ENCODE measurements around the gene RBPMS2.

RBPMS2 gene

DNA sequence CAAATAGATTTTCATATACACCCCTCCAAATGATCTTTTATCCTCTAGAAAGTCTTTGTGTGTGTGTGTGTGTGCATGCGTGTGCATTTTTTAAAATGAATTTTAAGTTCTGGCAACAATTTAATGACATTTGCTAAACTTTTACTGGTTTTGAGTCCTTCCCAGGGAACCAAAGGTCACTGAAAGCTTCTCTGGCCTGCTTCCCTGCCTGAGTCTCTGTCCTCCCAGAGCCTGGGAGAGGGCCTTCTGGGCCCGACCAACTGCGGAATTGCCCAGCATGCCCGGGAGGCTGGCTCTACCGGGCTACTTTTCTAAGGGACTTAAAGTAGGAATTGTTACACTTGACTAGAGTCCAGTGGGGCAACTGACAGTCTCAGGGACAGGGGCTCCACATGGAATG is 7.4 kb upstream of the RBPMS2 start:
- no peak for DNase-seq

DNA sequence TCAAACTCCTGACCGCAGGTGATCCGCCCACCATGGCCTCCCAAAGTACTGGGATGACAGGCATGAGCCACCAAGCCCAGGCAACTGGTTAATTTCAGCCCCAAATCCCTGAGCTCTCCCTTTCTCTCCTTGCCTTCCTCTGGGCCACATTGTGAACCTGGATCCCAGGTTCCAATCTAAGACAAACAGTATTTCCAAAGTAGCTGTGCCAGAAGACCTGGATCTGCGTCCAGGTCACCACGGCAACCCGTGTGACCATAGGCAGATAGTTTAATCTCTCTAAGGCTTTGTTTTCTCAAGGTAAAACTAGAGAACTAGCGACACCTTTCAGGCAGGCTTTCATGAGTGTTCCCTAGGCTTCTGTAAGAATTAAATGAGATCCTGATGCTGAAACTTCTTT is 5.9 kb upstream of the RBPMS2 start:
- DNase-seq = no peak

DNA sequence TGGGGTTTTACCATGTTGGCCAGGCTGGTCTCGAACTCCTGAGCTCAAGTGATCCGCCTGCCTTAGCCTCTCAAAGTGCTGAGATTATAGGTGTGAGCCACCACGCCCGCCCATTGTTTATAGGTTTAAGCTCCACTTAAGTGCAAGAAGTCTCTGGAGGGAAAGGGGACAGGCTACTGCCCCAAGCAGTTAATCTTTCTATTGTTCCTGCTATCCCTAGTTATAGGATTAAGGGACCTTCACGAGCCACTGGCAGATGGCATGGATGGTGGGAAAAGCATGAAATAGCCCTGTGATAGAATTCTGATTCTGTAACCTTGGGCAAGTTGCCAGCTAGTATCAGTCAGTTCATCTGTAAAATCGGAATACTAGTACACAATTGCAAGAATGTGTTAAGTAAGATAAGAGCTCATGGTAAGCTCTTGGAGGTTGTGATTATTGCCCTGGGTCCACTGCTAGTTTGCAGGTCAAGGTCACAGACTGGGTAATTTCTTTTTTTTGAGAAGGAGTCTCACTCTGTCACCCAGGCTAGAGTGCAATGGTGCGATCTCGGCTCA is 5.3 kb upstream of the RBPMS2 start:
- DNase-seq = no peak

DNA sequence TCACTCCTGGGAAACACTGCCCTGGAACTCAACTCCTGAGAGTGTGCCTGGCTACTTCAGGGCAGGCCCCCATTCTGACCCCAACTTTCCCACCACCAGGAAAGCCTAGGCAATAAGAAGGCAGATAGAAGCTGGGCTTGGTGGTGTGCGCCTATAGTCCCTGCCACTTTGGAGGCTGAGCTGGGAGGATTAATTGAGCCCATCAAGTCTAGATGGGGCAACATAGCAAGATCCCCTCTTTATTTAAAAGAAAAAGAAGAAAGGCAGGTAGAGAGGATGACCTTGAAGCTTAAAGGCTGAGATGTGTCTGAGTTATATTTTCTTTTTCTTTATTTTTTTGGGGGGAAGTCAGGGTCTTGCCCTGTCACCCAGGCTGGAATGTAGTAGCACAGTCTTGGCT is 4.2 kb upstream of the RBPMS2 start:
- no peak for DNase-seq

DNA sequence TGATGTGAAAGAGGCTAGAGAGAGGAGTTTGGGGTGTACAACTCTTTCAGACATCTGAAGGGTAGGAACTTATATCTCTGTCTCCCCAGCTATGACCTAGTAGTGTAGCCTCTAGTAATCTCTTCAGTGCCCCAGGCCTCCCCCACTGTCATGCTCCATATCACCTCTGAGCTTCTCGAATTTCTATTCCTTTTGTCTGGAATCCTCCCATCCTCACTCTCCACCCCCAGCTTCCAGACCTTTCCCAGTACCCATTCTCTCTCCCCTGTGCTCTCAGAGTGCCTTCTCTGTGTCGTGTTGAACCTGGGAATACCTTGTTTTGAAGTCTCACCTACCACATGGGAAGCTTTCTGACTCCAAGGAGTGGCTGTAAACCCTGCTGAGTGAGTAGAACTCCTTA is 3.6 kb upstream of the RBPMS2 start:
- DNase-seq = no peak

DNA sequence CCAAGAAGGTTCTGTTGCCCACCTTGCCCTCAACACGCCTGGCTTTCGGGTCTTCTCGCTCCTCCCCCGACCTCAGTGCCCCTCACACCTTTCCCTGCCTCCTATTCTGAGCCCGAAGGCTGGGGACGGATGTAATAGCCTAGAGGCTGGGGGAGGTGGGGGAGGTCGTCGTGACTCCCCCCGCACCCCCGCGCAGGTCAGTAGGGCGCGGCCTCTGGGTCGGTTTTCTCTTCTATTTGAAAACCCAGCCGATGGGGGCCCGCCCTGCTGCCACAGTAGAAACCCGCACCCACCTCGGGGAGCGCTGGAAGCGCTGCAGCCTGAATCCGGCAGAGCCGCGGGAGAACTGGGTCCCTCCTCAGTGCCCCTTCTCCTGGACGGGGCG is 1.0 kb upstream of the RBPMS2 start:
- no peak for DNase-seq

DNA sequence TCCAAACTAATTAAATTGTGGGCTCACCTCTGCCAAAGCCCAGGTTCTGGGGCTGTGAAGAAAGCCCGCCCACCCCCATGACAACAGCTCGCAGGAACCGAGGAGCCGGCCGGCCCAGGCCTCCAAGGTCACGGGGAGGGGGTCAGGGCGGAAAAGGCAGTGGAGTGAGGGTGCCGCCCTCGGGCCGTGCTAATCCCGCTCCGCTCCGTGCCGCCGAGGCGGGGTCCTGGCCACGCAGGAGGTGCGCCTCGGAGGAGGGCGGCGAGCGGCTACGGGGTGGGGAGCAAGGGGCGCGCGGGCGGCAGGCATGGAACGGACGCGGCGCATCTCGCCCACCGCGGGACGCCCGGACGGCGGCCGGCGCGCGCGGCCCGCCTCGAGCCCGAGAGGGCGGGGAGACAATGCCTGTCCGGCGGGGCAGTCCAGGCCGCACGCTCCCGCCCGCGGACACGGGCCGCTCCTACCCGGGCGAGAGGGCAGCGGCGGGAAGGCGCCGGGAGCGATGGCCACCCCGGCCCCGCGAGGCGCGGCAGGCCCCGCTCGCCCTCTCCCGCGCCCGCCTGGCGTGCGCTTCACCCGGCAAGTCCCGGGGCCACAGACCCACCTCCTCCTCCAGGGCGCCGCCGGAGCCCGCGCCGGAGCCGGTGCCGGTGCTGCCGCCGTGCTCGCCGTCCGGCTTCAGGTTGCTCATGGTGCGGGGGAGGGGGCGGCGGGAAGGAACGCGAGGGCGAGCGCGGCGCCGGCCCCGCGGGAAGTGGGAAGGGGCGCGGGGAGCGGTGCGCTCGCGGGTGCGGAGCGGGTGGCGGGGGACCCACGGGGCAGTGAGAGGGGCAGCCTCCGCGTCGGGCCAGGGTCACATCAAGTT is 528 bp downstream of the RBPMS2 start:
- no peak for DNase-seq

DNA sequence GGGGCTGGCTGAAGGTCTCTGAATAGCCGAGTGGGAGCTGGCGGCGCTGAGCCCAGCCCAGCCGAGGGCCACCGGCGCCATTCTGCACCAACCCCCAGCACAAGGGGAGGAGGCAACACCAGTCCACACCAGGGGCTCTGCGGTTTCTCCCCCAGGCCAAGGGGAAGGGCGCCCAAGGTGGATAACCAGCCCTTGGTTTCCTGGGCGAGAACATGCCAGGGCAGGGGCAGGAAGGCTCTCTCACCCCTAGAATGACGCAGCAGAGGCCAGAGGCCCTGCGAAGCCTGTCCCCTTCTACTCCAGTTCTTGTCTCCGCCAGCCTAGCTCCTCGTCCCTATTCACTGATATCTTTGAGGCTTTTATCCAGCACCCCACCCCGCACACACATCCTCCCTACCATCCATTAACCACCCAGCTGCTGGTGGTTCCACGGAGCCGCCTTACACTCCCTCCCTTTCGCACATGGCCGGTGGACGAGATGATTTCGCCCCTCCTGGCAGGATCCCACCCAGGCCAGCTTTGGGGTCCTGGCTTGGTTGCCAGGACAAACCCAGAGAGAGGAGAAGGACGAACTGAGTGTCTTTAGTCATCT is 1.3 kb downstream of the RBPMS2 start:
- no peak for DNase-seq

DNA sequence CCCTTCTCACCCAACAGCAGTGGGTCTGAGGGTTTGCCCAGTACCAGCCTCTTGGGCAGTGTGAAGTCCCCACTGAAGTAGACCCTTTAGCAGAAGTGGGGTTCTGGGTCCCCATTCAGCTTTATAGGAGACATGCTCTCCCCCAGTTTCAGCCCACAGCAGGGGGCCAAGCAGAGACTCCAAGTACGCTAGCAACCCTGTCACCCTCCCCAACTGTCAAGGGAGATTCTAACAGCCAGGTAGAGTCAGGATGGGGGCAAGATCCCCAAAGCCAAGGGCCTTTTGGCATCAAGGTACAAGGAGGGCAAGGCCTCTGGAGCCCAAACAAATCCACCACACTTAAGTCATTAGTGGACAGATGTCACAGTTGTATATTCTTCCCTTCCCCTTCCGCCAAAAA is 1.8 kb downstream of the RBPMS2 start:
- DNase-seq = no peak

DNA sequence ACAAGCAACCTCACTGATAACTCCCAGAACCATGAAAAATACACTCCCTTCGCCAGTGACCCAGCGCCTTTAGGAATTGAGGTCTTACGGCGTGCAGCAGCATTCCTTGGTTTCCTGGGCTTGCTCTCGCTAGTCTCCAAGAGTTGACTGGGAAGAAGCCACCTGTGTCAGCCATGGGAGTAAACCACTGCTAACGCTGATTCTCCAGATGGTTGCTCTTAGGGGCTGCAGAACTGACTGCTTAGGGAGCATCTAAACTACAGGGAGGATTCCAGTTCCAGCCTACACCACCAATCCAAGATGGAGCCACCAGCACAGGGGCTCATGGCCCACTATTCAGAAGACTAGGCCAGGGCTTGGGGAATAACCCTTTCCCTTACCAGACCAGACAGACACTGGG is 2.4 kb downstream of the RBPMS2 start:
- DNase-seq = no peak

DNA sequence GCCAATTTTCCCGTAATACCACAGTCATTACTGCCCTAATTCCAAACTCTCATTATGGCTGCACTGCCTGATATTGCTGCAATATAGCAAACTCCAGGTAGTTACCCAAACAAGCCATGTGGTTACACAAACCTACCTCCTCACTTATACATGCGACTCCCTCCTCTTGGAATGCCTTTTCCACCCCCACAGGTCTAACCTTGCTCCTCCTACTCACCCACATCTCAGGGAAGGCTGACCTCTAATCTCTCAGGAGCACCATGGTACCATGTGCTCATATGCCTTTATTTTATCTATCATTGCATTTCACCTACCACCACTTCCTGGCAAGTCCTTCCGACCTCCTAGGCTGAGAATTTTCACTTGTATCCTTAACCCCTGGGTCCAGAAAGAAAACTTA is 2.9 kb downstream of the RBPMS2 start:
- DNase-seq = no peak

DNA sequence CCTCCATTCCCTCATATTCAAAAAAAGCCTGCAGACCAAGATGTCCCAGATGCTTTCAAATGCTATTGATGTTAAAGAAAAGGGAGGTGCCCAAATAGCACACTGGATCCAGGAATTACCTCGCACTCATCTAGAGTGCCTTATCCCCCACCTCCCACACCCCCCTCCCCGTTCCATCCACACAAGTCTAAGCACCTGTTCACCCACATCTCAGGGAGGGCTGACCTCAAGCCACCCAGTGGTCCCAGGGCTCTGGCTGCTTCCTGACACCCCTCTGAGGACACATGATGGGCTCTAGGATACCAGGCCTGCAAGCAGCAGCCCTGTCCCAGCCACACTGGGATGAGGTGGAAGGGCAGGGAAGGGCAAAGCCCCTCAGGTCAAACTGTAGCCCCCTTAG is 4.8 kb downstream of the RBPMS2 start:
- no peak for DNase-seq

DNA sequence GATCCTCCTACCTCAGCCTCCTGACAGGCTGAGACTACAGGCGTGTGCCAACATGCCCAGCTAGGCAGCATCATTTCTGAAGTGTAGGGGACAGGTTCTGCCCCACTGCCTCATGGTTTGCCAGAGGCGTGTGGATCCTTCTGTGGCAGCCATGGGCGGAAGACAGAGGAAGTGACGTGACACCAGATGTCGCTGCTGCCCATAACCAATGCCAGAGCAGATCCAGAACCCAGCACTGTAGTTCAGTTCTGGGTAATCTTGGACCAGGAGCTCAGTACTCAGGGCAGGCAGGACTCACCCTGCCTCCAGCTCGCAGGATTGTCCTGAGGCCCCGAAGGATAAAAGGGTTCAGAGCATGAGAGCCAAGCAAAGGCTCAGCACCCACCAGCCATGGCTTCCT is 8.2 kb downstream of the RBPMS2 start:
- DNase-seq = no peak

DNA sequence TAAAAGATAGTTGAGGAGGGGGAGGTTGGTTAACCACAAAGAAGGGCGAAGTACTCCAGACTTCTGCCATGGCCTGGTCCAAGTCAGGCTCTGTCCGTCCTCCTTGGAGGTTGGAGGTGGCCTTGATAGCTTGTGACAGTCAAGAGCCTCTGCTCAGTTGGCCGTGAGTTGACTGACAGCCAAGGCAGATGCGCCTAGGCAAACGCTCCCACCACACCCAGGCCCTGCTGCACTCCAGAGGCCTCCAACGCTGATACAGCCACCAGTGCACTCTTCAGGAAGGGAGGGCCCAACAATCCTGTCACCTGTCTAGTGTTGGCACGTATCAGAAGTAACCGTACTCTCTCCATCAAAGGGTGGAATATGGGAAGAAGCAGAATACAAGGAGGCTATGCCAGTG is 9.3 kb downstream of the RBPMS2 start:
- DNase-seq = no peak

DNA sequence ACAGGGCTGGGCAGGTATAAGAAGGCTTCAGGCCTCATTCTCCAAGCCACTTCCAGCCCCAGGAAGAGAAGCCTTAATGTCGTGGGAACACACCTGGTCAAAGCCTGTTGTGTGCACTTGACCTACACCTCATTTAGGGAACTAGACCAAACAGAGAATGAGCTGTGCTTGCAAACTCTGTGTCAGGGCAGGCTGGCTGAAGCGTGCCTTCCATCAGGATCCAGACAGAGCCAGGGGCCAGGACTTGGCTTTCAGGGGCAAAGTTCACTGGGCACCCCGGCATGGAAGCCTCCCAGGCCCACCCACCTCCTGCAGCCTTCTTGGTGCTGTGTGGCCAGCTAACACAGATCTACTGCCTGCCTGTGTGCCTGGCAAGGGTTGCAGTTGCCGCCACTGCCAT is 11.5 kb downstream of the RBPMS2 start:
- DNase-seq = no peak

DNA sequence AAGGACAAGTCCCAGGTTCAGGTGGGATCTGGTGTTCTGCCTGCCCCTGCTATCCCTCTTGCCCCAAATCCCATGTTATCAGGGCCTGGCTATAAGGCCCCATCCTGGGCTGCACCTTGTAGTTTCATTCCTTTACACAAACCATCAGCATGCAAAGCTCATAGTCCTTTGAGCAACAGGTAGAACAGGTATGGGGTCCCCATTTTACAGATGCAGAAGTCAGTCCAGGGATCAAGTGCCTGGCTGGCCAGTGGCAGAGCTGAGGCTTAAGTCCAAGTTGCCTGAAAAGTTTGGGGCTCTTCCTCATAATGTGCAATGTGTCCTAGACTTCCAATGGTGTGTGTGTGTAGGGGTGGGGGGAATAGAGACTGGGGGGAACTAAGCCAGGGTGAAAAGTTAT is 11.9 kb downstream of the RBPMS2 start:
- no peak for DNase-seq

DNA sequence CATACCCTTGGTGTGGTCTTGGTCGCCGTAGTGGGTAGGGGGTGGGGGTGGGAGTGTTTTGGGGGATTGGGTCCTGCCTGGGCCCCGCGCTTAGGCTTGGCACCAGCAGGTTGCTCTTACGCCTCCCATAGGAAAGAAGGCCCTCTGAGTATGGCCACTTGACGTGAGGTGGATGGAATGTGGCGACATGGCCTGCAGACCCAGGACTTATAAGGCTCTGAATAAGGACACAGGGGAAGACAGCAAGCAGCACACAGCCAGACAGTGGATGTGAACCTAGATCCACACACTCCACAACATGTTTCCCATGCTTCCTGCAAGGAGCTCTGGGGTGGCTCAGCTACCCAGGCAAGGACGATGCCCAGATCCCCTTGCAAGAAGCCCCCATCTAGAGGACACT is 12.4 kb downstream of the RBPMS2 start:
- DNase-seq = no peak

DNA sequence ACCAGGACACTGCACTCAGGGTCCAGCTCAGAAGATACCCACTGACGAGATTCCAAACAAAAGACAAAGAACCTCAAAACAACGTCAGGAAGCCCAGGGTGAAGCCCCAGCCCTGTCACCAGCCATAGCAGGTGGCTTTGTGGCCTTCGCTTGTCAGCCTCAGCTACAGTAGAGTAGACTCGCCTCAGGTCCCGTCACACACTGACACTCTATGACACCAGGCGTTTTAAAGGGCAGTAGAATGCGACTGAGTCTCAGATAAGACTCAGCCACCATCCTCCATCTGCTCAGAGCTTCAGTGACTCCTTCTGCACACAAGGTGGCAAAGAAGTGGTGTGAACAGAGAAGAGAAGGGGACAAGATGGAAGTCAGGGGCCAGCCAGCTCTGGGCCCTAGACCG is 12.8 kb downstream of the RBPMS2 start:
- DNase-seq = no peak

DNA sequence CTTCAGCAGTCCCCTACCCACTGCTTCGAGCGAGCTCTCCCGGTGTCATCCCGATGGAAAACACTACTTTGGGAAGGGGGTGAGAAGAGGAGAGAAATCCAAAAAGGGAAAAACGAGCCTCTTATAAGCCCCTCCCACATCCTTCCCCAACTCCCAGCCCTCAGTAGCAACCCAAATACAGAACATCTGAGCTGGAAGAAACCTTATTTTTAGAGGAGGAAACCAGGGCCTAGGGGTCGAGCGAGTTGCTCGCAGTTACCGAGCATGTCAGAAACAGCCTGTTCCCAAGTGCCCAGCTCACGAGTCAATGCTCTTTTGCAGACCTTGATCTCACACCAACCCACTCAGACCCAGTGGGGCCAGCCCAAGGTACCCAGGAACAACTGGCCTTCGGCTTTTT is 14.2 kb downstream of the RBPMS2 start:
- DNase-seq = no peak

DNA sequence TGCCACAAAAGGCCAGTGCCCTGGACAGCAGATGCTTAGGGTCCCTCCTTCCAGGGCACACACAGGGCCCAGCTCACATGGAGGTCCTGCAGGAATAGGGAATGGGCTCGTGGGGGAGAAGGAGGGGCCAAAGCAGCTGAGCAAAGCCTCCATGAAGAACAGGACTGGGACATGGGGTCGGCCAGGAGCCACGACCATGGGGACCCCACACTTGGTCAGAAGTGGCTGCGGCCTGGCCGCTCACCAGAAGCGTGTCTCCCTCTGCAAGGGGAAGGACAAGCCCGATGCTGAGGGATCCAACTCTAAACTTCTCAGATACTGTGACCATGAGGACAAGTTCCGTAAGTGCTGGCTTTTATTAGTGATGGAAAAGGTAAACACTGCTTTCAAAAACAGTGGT is 15.3 kb downstream of the RBPMS2 start:
- DNase-seq = no peak

DNA sequence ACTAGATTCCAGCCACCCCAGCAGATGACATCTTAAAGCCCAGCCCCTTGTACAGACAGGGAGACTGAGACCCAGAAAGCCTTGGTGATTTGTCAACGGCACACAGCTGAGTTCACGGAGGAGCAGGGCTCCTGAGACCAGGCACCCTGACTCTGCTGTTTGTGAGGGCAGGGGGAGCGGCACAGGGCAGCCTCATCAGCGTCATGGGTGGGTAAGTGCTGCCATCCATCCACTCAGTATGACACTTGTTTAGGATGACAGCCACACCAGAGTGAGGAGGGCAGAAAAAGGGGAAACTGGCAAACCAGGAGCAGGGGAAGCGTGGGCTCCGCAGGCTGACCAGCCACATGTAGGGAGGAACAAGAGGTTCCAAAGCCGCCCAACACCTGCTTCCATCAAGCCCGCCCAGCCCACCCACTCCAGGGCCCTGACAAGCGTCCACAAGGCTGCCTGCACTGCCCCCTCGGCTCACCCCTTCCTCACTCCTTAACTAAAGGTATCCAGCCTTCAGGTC is 19.9 kb downstream of the RBPMS2 start:
- no peak for DNase-seq

DNA sequence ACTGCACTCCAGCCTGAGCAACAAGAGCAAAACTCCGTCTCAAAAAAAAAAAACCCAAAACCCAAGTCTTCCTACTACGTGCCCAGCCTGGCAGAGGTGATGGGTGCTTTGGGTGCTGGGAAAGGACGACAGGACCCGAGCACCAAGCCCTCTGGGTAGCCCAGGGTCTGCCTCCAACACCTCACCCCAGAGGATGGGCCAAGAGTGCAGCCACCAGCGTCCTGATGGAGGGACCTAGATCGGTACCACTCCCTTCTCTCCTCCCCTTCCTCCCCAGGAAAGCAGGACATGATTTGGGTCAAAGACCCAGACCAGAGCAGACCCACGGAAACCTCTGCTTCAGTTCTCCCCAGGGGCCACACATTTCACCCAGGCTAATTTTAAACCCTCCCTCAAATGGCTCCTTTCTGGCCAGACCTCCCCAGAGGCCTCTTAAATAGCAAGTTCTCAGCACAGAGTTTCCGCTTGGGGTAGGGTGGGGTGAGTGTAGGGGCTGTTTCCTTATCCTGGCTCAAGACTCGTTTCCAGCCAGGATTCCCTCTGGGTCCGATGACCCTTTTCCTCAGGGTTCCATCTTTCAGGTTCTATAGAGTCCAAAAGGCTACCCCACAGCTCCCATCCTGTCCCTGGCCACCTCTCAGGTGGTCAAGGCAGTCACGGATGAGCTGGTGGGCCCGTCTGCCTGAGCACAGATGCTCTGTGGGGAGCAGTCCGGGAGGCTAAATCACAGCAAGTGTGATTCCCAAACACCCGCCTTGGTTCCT is 20.5 kb downstream of the RBPMS2 start:
- DNase-seq = no peak

DNA sequence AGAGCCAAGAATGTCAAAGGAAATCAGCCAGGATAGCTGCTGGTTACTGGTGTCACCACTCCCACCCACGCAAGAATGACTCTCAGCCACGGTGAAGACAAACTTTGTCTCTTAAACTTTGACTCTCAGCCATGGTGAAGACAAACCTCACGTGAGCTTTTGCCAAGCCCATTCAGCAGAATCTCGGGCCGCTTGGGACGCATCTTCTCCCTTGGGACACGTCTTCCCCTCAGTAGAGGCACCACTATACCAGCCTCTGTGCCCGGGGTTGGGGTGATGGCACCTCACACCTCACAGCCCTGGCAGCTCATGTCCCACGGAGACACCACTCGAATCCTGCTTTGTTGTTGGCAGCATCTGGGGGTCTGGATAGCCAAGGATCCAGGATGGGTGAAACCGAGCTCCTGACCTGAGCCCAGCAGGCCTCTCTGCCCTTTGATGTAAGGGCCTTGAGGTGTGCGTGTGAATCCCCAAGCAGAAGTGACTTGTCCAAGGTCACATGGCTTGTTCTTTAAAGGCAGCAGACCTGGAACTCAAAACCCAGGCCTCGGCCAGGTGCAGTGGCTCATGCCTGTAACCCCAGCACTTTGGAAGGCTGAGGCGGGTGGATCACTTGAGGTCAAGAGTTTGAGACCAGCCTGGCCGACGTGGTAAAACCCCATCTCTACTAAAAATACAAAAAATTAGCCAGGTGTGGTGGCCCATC is 21.8 kb downstream of the RBPMS2 start:
- no peak for DNase-seq
